OCI-LY3 (cell line): ENCODE measurements around the gene TIMD4.

Source experiments
- EZH2phosphoT487 ChIP-seq: fragments of 200-600 bp; shearing (Covaris generic); IDR thresholded peaks from 2 replicates; pipeline ENCODE4 v1.6.1; 2018; ENCODE audit warnings: antibody characterized with exemption, mixed run types, low read depth
- TF ChIP-seq, protein P1 (sequence below): fragments of 200-600, 300-600 bp; sonication (generic); IDR thresholded peaks from 2 replicates; pipeline ENCODE4 v1.5.1; 2014; ENCODE audit warnings: antibody characterized with exemption, low read length, low read depth

DNA sequence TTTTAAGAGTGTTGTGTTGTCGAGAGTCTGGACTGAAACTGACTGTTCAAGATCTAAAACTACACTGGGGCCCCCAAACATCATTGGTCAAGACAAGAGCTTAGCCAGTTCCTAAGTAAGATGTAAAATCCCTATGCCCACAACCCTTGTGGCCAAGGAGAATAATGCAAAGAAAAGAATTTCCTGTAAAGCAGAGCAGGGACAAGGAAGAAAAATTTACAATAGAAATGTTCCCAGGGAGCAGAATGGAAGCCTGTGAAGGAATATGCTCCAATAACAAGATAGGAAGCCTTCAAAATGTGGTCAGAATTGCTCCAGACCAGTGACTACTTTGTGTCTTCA, 92.6 kb downstream of the TIMD4 start:
- TF ChIP-seq, protein P1, sequence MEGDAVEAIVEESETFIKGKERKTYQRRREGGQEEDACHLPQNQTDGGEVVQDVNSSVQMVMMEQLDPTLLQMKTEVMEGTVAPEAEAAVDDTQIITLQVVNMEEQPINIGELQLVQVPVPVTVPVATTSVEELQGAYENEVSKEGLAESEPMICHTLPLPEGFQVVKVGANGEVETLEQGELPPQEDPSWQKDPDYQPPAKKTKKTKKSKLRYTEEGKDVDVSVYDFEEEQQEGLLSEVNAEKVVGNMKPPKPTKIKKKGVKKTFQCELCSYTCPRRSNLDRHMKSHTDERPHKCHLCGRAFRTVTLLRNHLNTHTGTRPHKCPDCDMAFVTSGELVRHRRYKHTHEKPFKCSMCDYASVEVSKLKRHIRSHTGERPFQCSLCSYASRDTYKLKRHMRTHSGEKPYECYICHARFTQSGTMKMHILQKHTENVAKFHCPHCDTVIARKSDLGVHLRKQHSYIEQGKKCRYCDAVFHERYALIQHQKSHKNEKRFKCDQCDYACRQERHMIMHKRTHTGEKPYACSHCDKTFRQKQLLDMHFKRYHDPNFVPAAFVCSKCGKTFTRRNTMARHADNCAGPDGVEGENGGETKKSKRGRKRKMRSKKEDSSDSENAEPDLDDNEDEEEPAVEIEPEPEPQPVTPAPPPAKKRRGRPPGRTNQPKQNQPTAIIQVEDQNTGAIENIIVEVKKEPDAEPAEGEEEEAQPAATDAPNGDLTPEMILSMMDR: no peak
- TF ChIP-seq EZH2phosphoT487: no peak
